ENCODE data around the gene S100PBP.

DNA sequence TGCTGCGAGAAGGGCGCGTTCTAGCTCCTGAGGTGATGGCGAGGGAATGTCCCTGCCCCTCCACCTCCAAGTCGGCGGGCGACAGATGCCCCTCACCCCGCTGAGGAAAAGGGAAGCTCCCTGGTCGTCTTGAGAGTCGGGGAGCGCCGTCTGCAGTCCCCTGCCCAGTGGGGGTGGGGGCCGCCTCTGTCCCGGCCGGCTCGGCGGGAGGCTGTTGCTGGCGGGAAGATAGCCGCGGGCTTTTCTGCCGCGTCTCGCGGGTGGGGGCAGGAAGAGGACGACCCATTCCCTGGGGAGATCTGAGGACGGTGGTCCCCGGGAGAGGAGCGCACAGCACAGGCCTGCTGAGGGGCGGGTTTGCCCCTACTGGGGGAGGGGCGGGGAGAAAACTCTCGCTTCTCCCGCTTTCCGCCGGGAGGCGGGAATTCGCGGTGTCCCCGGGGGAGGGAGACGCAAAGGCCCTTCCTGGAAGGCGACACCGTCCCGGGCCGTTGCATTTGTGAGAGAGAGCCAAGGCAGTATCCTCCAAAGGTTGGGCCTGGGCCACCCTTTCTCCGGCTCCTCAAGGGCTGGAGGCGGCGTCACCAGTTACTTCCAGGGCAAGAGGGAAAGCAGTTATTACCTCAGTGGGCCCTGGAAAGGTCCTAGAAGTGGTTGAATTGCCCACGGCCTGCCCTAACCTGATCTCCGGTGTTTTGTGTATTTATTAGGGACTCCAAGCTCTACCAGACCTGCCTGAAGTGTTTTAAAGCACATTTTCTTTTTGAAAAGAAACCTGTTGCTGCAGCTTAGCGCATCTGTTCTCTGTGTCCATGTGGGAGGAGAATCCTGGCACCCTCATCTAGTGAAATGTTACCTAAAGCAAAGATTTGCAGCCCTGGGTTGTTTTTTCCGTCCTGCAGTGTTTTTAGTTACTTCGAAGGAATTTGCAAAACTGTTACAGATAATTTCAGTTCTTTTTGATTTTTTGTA lies 648 bp downstream of the S100PBP start:
- TF ChIP-seq, protein P1, sequence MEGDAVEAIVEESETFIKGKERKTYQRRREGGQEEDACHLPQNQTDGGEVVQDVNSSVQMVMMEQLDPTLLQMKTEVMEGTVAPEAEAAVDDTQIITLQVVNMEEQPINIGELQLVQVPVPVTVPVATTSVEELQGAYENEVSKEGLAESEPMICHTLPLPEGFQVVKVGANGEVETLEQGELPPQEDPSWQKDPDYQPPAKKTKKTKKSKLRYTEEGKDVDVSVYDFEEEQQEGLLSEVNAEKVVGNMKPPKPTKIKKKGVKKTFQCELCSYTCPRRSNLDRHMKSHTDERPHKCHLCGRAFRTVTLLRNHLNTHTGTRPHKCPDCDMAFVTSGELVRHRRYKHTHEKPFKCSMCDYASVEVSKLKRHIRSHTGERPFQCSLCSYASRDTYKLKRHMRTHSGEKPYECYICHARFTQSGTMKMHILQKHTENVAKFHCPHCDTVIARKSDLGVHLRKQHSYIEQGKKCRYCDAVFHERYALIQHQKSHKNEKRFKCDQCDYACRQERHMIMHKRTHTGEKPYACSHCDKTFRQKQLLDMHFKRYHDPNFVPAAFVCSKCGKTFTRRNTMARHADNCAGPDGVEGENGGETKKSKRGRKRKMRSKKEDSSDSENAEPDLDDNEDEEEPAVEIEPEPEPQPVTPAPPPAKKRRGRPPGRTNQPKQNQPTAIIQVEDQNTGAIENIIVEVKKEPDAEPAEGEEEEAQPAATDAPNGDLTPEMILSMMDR (conservative IDR thresholded peaks at IDR 0.05; ENCODE audit: low read depth, low read length), result no peak
- no peak for TF ChIP-seq EZH2 (IDR thresholded peaks at IDR 0.05; ENCODE audit: borderline replicate concordance, low read depth, low read length, poor library complexity, severe bottlenecking)
